ACHN (cell line): ENCODE measurements around the gene SSTR3.

ENCODE experiments used
- DNase-seq: peaks from one replicate; pipeline ENCODE4 v3.0.0-alpha.2; 2015
- in situ Hi-C: cut with HindIII; loops from 2 replicates; pipeline ENCODE4 v1.10.0; 2017; ENCODE audit warnings: low sequenced_read_pairs, low pct_ligation_motif_present, low pct_unique_long_range_greater_than_20kb

The SSTR3 gene

DNA sequence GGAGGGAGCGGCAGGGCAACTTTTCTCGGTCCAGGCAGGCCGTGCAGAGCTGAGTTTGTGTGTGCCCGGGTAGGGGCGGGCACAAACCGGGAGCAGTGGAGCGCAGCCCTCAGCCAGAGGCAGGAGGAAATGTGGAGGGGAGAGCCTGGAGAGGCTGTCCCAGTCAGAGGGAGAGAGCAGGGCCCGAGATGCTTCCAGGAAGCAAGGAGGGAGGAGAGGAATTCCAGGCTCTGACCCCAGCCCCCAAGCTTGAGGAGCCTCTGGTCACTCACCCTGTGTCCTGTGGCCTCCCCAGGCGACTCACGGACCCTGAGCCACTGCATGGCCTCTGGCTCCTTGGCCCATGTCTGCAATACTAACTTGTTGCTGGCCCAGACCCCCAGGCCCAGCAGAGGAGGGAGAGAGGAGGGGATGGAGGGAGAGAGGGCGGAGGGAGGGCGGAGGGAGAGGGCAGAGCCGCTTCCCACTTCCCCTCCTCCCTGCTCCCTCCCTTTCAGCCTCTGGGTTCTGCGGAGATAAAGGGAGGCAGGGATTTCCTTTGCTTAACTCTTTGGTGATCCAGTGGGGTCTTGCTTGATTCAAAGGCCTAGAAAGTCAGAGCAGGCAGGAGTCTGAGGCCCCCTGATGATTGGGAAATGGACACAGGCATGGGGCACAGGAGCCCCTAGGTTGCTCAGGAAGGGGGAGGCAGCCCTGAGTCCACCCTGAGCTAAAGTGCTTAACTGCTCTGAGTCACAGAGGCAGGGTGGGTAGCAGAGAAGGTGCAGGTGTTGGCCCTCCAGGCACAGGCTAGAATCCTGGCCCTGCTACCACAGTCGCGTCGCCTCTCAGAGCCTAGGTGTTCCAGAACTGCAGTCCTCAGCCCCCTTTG lies 24.2 kb downstream of the SSTR3 start, which contains the start of gene C1QTNF6:
C1QTNF6 (minus strand) TSS at position 357 of the 871 bp plus-strand sequence; CDS start at position 323, 34 bp downstream.
- in situ Hi-C loops, result no loop called here
- peak; percentile 75 for DNase-seq

- in situ Hi-C loops, result no loop called here
- peak; percentile 67 for DNase-seq
Measured at GRCh38 chr22:37187552-37187890, 24.8 kb downstream of the SSTR3 start.

GRCh38 chr22:37186997-37187522 lies 25.2 kb downstream of the SSTR3 start:
- in situ Hi-C loops, result no loop called here

DNA sequence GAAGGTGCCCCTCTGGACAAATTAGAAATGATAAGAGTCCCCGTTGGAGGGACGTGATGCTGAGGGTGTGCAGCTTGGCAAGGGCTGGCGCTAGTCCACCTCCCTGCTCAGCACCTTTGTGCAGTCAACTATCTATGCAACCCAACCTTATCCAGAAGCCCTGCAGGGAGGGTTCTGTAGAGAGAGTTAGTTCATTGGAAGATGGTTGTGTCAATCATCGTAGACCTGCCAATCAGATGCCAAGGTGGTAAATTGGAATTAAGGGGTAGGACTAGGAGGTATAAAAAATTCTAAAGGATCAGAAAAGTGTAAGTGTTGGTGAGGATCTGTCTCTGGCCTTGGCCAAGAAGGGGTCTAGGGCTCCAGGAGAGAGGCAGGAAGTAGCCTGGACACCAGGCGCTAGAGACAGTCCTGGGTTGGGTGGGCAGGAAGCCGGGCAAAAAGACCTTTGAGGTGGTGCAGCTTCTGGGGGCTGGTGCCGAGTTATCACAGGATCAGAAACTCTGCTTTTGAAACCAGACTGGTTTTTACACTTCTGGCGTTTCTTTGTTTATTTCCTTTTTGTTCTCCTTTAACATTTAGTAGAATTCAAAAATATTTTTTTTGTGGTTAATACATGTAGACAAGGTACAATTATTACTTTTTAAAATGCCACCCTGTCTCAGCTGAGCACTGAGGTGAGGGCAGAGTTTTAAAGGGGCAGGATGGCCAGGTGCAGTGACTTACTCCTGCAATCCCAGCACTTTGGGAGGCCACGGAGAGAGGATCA lies 25.9 kb downstream of the SSTR3 start:
- DNase-seq, result peak; percentile 83

More at GRCh38 chr22:37186997-37187522, 25.2 kb downstream of the SSTR3 start:
- DNase-seq, result peak; percentile 35

DNA sequence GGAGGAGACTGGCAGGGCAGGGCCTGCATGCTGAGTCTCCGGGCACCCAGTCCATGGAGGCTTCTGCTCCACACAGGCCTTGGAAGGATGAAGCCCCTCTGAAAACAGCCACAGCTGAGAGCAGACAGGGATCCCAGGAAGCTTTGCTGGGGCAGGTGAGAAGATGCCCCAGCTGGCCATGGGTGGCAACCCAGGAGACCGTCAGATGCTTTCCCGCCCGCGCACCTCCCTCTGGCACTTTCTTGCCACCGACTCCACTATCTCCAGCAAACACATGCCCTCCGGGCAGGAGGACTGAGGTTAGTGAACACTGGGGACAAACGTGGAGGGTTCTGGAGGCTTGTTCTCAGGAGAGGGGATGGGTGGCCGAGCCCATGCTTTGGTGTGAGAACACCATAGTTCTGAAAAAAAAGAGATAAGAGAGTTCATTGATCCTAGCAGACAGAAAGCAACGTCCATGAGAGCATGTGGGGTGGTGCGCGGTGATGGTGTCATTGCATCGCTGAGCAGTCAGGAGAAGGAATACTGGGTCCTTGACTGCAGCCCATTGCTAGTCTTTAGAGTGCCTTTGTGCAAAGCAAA lies 26.5 kb downstream of the SSTR3 start:
- in situ Hi-C loops, result no loop called here
- DNase-seq, result no peak

More for the DNA sequence above, 25.9 kb downstream of the SSTR3 start:
- in situ Hi-C loops, result no loop called here

DNA sequence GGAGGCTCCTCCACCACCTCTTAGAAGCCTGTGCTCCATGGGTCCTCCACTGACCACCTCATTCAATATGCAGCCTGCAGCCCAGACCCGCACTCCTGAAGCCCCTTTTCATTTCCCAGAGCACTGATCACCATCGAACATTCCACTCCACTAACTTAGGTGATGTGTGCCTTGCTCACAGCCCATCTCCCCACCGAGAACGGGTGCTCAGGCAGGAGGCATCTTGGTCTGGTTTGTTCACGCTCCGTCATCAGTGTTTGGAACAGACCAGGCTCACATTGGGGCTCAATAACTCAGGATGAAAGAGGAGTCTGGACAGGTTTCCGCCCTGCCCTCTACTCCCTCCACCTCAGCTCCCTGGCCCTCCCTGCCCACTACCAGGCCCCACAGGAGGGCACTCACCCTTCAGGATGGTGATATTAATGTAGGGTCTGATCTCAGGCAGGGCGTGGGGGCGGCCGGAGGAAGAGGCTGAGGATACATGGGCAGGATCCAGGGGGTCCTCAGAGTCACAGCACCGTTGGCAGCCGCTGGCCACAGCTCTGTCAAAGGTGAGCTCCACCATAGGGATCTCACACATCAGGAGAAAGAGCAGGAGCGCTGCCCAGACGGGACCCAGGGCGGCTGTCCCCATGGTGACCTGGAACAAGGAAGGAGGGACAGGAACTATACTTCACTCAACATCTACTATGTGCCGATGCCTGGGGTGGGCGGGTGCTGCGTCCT lies 27.3 kb downstream of the SSTR3 start:
- in situ Hi-C loops, result no loop called here
- DNase-seq, result no peak

GRCh38 chr22:37184380-37184755 lies 27.9 kb downstream of the SSTR3 start:
- in situ Hi-C loops, result no loop called here
- no peak for DNase-seq

DNA sequence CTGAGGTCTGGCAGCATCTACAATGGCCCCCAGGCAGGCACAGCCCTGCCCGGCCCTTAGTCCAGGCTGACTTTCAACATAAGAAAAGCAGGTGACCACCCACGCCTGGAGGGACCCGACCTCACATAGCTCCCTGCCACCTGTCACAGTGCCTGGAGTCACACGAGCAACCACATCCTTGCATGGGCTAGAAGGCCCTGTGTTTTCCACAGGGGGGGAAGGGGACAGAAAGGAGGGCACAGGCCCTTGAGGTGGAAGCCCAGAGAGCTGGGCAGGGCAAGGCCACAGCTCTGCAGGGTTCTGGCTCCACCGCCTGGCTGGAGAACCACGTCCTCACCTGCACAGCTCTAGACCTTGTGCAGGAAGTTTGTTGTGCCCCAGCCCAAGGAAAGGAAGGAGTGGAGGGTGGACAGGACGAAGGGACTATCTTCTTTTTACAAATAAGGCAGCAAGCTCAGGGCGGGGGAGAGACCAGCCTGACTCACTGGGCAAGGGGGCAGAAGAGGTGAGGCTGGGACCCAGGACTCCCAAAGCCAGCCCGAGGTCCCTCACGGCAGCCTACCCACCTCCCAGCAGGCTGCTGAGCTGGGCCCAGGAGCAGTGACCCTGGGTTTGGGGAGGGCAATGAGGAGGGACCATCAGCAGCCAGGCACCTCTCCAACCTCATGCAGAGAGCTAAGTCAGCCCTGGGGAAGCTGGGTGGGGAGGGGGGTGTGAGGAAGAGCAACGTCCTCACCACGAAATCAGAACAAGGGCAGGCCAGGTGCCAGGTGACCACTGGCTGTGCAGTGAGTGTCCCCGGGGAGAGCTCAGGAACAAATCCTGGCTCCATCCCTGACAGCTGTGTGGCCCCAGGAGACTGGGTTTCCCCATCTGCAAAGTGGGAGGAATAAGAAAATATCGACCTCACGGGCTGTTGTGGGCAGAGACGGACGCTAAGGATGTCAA lies 28.6 kb downstream of the SSTR3 start:
- in situ Hi-C loops, result no loop called here
- no peak for DNase-seq

DNA sequence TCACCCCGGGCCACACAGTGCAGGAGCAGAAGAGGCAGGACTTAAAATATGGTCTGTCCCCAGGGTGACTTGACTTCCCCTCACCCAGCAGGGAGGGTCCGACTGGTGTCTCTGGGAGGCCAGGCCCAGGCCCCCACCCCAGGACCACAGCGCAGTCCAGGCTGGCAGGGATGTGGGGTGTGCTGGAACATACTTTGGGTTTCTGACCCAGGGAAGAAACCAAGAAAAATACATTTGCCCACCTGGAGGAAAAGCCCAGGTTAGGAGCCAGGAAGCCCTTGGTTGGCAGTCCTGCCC lies 29.4 kb downstream of the SSTR3 start:
- in situ Hi-C loops, result no loop called here
- no peak for DNase-seq

GRCh38 chr22:37182101-37182948 lies 30.0 kb downstream of the SSTR3 start:
- in situ Hi-C loops, result no loop called here

DNA sequence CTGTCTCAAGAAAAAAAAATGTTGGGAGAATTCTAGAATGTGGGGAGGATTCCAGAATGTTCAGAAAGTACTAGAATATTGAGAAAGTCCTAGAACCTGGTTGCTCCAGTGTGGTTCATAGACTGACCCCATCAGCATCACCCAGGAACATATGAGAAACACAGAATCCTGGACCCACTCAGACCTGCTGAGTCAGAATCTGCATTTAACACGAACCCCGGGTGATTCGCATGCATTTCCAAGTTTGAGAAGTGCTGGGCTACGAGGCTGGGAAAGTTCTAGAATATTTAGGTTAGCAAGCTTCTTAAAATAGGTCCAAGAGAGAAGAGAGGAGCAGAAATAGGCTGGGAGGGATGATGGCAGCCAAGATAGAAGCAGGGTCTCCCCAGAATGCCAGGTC lies 30.6 kb downstream of the SSTR3 start:
- in situ Hi-C loops, result no loop called here
- no peak for DNase-seq

More at GRCh38 chr22:37182101-37182948, 30.0 kb downstream of the SSTR3 start:
- DNase-seq, result no peak

- in situ Hi-C loops, result no loop called here
Measured at GRCh38 chr22:37180531-37181231, 31.6 kb downstream of the SSTR3 start.

DNA sequence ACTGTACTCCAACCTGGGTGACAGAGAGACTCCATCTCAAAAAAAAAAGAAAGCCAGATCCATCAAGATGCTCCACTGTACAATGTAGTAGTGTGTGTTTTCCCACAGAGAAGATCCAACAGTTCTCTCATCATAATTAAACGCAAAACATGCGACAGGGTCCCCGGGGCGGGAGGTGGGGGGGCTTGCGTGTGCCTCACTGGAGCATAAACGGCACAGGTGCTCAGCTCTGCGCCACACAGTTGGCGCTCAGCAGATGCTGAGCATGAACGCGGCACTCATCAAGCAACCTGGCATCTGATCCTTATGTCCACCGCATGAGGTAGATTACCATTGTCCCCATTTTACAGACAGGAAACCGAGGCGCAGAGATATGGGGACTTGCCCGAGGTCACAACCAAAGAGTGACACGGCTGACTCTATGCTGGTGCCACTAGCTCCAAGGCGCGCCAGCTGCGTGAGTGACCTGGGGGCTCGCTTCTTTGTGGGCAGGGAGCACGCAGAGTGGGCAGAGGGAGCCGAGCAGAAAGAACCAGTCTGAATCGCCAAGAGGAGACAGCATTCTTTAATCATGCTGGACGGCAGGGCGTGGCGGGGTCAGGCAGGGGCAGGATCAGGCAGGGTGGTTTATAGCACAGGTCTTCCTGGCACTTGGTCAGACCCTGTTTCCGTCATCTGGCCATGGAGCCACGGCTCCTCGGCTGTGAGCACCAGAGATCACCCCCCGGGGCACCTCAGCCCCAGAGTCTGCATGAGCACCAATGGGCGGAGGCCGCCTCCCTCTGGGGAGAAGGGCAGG lies 32.5 kb downstream of the SSTR3 start:
- no peak for DNase-seq
- in situ Hi-C loops, result no loop called here

More at GRCh38 chr22:37180531-37181231, 31.6 kb downstream of the SSTR3 start:
- no peak for DNase-seq

- in situ Hi-C loops, result no loop called here
- no peak for DNase-seq
Measured at GRCh38 chr22:37179126-37179470, 33.2 kb downstream of the SSTR3 start.

DNA sequence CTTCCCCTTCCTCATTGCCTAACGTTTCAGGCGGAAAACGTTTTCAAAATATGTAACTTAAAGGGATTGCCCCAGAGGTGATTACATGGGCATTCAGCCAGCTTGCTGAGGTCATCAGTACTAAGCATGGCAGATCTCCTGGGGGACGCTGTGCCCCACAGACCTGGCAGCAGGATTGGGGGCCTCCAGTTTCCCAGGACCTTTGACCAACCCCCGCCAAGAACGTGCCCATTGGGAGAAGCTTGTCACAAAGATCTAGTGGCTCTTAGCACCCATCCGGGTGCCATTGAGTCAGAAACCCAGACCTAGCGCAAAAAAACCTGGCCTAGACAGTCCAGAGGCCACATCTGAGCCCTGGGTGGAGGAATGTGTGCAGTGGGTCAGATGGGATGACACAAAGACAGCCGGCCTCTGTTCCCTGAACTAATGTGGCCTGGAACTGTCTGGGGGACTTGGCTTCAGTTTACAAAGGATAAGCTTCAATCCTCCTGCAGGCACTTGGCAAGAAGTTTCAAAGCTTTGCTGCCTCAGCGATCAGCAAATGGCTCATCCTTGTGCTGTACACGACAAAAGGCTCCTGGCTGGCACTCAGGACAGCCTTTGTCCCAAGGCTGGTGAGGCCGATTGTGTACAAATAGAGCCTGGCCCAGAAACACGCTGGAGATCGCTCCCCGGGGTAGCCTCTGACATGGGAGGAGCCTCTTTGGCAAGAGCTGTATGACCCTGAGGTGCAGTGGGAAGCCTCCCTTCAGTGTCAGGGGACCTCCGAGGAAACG lies 33.7 kb downstream of the SSTR3 start:
- in situ Hi-C loops, result no loop called here
- no peak for DNase-seq
